ENCODE data around the gene MTURN. TPM values are rescaled to one million over a fixed set of nuclear protein-coding genes. Genes with fewer than 3 reads are reported as not detected.

MTURN gene
- total RNA-seq, 2 experiments from 2014 or later, result 38.4 to 38.9 TPM

- no peak for DNase-seq
Observed at GRCh38 chr7:30182814-30183213, 48.0 kb downstream of the MTURN start.

GRCh38 chr7:30183749-30184369, 49.1 kb downstream of the MTURN start:
- Mint-ChIP-seq H3K4me3 (no peak overlapping the region), H3K27me3 (no peaks in the 10 kb centered on the region), H3K9me3 (no peaks in the 10 kb centered on the region), H3K27ac (no peak overlapping the region), H3K36me3 (ENCODE audit: low read depth) (no peaks in the 10 kb centered on the region), H3K4me1 (ENCODE audit: low read depth) (no peaks in the 10 kb centered on the region)
- ChIA-PET POLR2A (no interaction called here), CTCF (no interaction called here)
- Histone ChIP-seq H3K27me3 (ENCODE audit: control insufficient read depth in 1 of 2, insufficient read depth in 2 of 2, low read length in 2 of 2) (no peaks in the 10 kb centered on the region), H3K27ac (ENCODE audit: low read depth in 1 of 2, low read length in 2 of 2) (no peak overlapping the region), H3K4me1 (ENCODE audit: insufficient read depth, low read length) (peaks cover 4% of the 10 kb centered on the region), H3K4me3 (ENCODE audit: low read length) (no peak overlapping the region), H3K36me3 (ENCODE audit: insufficient read depth, low read length) (no peaks in the 10 kb centered on the region), H3K9me3 (ENCODE audit: control insufficient read depth in 1 of 2, insufficient read depth in 1 of 2, low read length in 2 of 2) (peaks cover 0 to 8% of the 10 kb centered on the region in 2 experiments)
- TF ChIP-seq CTCF (IDR thresholded peaks at IDR 0.05), result no peak
- DNase-seq, result no peak
- ATAC-seq (ENCODE audit: poor library complexity), result no peak
- intact Hi-C loops (cut with DNase I, micrococcal nuclease), result loop anchor here in 1 of 2 experiments (1.0 kb wide), 1 partner anchor 43 kb away; no protein-coding TSS in a partner anchor

More at GRCh38 chr7:30182814-30183213, 48.0 kb downstream of the MTURN start:
- Histone ChIP-seq H3K27ac (ENCODE audit: low read depth in 1 of 2, low read length in 2 of 2) (no peak overlapping the region), H3K36me3 (ENCODE audit: insufficient read depth, low read length) (no peaks in the 10 kb centered on the region), H3K27me3 (ENCODE audit: control insufficient read depth in 1 of 2, insufficient read depth in 2 of 2, low read length in 2 of 2) (no peaks in the 10 kb centered on the region), H3K9me3 (ENCODE audit: control insufficient read depth in 1 of 2, insufficient read depth in 1 of 2, low read length in 2 of 2) (peaks cover 0 to 8% of the 10 kb centered on the region in 2 experiments), H3K4me1 (ENCODE audit: insufficient read depth, low read length) (peaks cover 8% of the 10 kb centered on the region), H3K4me3 (ENCODE audit: low read length) (no peak overlapping the region)
- POLR2A ChIA-PET, result no interaction called here
- intact Hi-C loops (cut with DNase I, micrococcal nuclease), result no loop called here
- no peak for TF ChIP-seq CTCF (IDR thresholded peaks at IDR 0.05)
- Mint-ChIP-seq H3K27ac (no peak overlapping the region), H3K4me3 (no peak overlapping the region), H3K4me1 (ENCODE audit: low read depth) (no peaks in the 10 kb centered on the region), H3K36me3 (ENCODE audit: low read depth) (no peaks in the 10 kb centered on the region), H3K9me3 (no peaks in the 10 kb centered on the region), H3K27me3 (no peaks in the 10 kb centered on the region)
- CTCF ChIA-PET, result interaction anchor here (1.7 kb wide), 1 partner anchor 18 kb away, joined by 4 read pairs; no protein-coding TSS in a partner anchor
- no peak for ATAC-seq (ENCODE audit: poor library complexity)

- intact Hi-C loops (cut with DNase I, micrococcal nuclease), result loop anchor here in 1 of 2 experiments (1.0 kb wide), 1 partner anchor 42 kb away; no protein-coding TSS in a partner anchor
- H3K36me3 ChIP-seq (ENCODE audit: insufficient read depth, low read length), result no peaks in the 10 kb centered on the region
- Mint-ChIP-seq H3K27me3 (no peaks in the 10 kb centered on the region), H3K4me1 (ENCODE audit: low read depth) (no peaks in the 10 kb centered on the region), H3K4me3 (no peak overlapping the region), H3K36me3 (ENCODE audit: low read depth) (no peaks in the 10 kb centered on the region), H3K9me3 (no peaks in the 10 kb centered on the region), H3K27ac (no peak overlapping the region)
- peak in 3 of 14 experiments; percentile 21 to 70 (median 58) for DNase-seq
- no peaks in the 10 kb centered on the region for H3K4me1 ChIP-seq (ENCODE audit: insufficient read depth, low read length)
- ChIA-PET POLR2A (no interaction called here), CTCF (interaction anchor here (0.7 kb wide), 1 partner anchor 53 kb away, joined by 3 read pairs; no protein-coding TSS in a partner anchor)
- no peak overlapping the region for H3K4me3 ChIP-seq (ENCODE audit: low read length)
- no peak for ATAC-seq (ENCODE audit: poor library complexity)
- H3K27me3 ChIP-seq (ENCODE audit: control insufficient read depth in 1 of 2, insufficient read depth in 2 of 2, low read length in 2 of 2), result no peaks in the 10 kb centered on the region
- H3K27ac ChIP-seq (ENCODE audit: low read depth in 1 of 2, low read length in 2 of 2), result no peak overlapping the region
- peaks cover 0 to 8% of the 10 kb centered on the region in 2 experiments for H3K9me3 ChIP-seq (ENCODE audit: control insufficient read depth in 1 of 2, insufficient read depth in 1 of 2, low read length in 2 of 2)
- no peak for TF ChIP-seq CTCF (IDR thresholded peaks at IDR 0.05)
Observed at GRCh38 chr7:30184791-30185487, 50.2 kb downstream of the MTURN start.

All from CD4-positive, alpha-beta T cell (primary cell).